T-helper 2 cell treated with Interferon-gamma antibody and Interleukin-4, amounts not matched to agents 5 μg/mL and 100 μg/mL, for 36 hours (primary cell): ENCODE measurements around the gene SENP1.
A peak's percentile ranks its signal among the peaks of the same experiment; 100 is the strongest.

Experiments used
- DNase-seq: peaks from one replicate; pipeline ENCODE4 v3.0.0; 2021; ENCODE audit warnings: low spot score
- H3K27ac Mint-ChIP-seq: one replicate; pipeline ENCODE4 v1.8.0; 2021; ENCODE audit warnings: mild to moderate bottlenecking, mixed read lengths
- H3K27me3 Mint-ChIP-seq: one replicate; pipeline ENCODE4 v1.8.0; 2021; ENCODE audit warnings: low read depth, mixed read lengths
- H3K36me3 Mint-ChIP-seq: one replicate; pipeline ENCODE4 v1.8.0; 2021; ENCODE audit warnings: low read depth, mixed read lengths
- H3K4me1 Mint-ChIP-seq: one replicate; pipeline ENCODE4 v1.8.0; 2021; ENCODE audit warnings: low read depth, mixed read lengths
- H3K4me3 Mint-ChIP-seq: one replicate; pipeline ENCODE4 v1.8.0; 2022; ENCODE audit warnings: mild to moderate bottlenecking, moderate library complexity, mixed read lengths
- H3K9me3 Mint-ChIP-seq: one replicate; pipeline ENCODE4 v1.8.0; 2021; ENCODE audit warnings: mixed read lengths

Gene SENP1

DNA sequence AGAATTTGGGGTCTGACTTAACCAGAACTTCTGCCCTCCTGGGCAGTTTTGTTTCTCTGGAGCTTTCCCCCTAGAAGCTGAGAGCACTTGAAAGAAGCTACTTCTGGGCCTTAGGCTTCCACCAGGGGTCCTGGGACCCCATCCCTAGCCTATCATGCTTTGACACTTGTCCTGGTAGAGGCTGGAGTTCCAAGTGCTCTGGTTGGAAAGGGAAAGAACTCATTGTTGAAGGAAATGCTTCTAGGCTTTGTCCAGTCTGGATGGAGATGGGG is 100.2 kb downstream of the SENP1 start:
- Mint-ChIP-seq H3K36me3 (no peaks in the 10 kb centered on the region), H3K27me3 (peaks cover 88% of the 10 kb centered on the region), H3K27ac (no peak overlapping the region), H3K4me1 (peaks cover 19% of the 10 kb centered on the region), H3K4me3 (peak overlapping the region; percentile 40), H3K9me3 (no peaks in the 10 kb centered on the region)
- DNase-seq: no peak

DNA sequence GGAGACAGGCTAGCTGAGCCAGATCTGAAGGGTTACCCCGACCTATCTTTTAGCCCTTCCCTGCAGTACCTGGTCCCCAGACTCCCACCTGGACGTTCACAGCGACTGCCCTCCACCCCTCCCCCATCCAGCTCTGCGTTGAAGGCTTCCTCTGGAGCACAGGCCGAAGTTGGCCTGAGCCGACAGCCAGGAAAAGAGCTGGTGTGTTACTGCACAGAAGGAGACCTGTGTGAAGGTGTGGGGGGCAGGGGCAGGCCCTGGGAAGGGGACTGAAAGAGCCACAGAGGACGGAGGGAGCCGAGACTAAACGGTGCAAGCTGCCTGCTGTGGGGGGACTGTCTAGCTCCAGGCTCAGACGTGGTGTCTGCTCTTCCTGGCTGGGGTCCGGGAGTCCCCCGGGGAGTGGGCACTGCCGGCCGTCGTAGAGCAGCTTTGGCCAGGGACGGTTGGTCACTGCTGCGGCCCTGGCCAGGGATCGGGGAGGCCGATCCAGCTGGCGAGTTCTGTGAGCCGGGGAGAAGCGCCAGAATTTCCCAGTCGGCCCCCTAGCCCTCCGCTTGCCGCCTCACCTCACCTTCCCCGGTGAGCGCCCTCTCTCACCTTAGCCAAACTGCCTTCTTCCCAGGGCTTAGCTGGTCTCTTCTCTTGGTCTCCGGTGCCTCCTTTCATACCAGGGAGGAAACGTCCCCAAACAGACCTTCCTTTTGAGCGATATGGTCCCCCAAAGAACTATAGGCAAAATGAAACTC is 100.7 kb downstream of the SENP1 start:
- H3K9me3 Mint-ChIP-seq: no peaks in the 10 kb centered on the region
- no peak overlapping the region for H3K27ac Mint-ChIP-seq
- peaks cover 92% of the 10 kb centered on the region for H3K27me3 Mint-ChIP-seq
- DNase-seq: no peak
- H3K4me3 Mint-ChIP-seq: peak overlapping the region; percentile 40
- H3K4me1 Mint-ChIP-seq: peaks cover 19% of the 10 kb centered on the region
- no peaks in the 10 kb centered on the region for H3K36me3 Mint-ChIP-seq

DNA sequence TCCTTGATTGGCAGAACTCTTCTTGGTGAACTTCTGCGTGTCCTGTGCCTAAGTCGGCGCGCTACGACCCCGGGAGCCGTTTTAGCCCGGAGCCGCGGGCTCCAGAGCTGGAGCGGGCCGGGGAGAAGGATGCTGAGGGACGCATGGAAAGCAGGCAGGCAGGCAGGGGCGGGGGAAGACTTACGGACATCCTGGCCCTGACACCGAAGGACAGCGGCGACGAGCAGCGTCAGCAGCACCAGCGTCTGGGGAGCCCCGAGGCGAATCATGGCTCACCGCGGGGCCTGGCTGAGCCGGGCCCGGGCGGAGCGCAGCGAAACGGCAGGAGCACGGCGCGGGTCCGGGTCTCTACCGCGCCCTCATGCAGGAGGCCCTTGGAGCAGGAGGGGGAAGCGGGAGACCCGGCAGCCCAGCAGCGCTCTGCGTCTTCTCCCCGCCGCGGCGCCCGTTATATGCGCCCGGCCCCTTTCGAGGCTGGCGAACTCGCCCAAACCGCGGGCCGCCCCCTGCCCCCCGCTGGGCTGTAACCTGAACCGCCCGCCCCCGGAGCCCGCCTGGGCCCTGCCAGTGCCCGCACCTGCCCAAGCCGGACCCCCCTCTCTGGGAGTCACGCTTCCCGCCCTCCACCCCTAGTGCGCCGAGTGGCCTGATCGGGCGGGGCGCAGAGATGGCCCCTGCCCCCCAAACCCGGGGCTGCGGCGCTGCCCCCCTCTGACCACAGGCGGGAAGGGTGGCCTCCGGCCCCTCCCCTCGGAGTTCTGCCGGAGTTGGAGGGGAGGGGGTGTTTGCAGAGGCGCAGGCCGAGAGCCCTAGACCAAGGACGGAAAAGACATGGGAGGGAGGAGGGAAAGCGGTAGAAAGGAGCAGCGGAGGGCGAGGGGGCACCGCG is 101.6 kb downstream of the SENP1 start, which contains the start of gene COL2A1:
Gene COL2A1 (minus strand): TSS at position 424 of the 889 bp plus-strand sequence. CDS start 155 bp downstream, at position 269.
- Mint-ChIP-seq H3K4me3 (peak within 1 kb of the TSS; percentile 75), H3K36me3 (no peaks in the 10 kb centered on the region), H3K27ac (no peak within 1 kb of the TSS), H3K9me3 (no peaks in the 10 kb centered on the region), H3K4me1 (peaks cover 19% of the 10 kb centered on the region), H3K27me3 (peaks cover 93% of the 10 kb centered on the region)
- DNase-seq: peak; percentile 42

DNA sequence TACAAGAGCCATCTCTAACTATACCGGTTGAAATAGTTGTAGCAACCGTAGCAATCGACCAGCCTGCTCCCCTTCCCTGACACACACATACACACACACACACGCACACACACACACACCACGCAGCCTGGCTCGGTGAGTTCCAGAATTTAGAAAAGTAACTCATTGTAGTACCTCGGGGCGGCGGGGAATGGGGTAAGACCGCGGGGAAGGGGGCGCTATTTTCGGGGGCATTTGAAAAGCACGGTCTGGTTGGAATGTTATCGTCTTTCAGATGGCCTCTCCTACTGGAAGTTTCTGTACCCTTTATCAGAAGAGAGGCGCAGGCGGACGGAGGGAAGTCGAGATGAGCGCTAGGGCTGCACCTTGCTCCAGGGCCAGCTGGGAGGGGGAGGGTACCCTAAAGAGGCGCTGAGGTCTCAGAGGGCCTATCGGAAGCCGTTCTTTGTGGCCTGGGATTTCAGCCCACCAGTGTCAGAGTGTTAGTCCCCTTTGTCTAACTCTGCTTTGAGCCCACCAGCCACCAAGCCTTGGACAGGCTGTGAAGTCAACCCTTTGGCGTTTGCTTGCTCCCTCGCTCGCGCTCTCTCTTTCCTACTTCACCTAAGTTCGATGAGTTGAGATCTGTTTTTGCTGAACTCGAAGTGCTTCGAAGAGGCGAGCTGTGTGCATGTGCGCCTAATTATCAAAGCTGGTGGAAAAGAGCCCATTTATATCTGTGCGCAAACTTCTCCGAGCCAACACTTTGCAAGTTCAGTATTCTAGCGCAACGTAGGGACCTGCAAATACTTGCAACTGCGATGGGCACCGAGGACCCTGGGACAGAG is 102.4 kb downstream of the SENP1 start:
- no peaks in the 10 kb centered on the region for H3K9me3 Mint-ChIP-seq
- no peak overlapping the region for H3K27ac Mint-ChIP-seq
- peak overlapping the region; percentile 75 for H3K4me3 Mint-ChIP-seq
- no peak for DNase-seq
- peaks cover 93% of the 10 kb centered on the region for H3K27me3 Mint-ChIP-seq
- no peaks in the 10 kb centered on the region for H3K36me3 Mint-ChIP-seq
- H3K4me1 Mint-ChIP-seq: peaks cover 19% of the 10 kb centered on the region

DNA sequence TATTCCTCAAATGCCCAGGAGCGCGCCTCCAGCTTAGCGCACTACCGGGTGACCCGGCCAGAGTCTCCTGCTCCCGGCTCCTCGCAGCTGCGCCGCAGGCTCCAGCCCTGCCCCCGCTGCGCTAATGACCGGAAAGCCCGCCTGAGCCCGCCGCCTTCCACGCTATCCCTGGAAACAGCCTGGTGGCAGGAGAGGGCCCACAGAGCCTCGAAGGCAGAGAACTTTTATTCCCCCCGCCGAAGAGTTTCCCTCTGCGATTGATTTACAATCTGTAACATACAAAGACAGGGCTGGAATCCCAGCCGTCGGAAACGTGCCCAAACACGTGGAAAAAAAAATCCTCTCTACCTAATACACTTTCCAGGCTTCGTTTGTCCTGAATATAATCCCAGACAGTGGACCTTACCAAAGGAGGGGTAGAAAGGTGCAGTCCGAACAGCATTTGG is 103.1 kb downstream of the SENP1 start:
- peaks cover 94% of the 10 kb centered on the region for H3K27me3 Mint-ChIP-seq
- H3K4me3 Mint-ChIP-seq: peak overlapping the region; percentile 75
- H3K36me3 Mint-ChIP-seq: no peaks in the 10 kb centered on the region
- no peak for DNase-seq
- H3K4me1 Mint-ChIP-seq: peaks cover 19% of the 10 kb centered on the region
- no peaks in the 10 kb centered on the region for H3K9me3 Mint-ChIP-seq
- no peak overlapping the region for H3K27ac Mint-ChIP-seq

DNA sequence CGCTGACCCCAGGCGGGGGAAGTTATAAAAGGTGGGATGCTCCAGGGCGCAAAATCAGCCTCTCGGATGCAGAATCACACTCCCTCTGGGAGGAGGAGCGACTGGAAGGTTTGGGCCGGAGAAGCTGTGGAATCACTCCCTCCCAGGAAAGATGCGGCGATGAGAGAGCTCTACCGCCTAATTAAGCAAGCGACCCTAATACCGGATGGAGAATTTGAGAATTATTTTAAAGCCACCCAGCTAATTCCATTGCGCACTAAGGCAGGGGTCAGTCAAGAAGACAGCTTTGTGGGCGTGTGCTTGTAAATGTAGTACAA is 103.5 kb downstream of the SENP1 start:
- H3K36me3 Mint-ChIP-seq: no peaks in the 10 kb centered on the region
- no peak overlapping the region for H3K27ac Mint-ChIP-seq
- no peaks in the 10 kb centered on the region for H3K9me3 Mint-ChIP-seq
- H3K4me3 Mint-ChIP-seq: peak overlapping the region; percentile 75
- H3K27me3 Mint-ChIP-seq: peaks cover 93% of the 10 kb centered on the region
- H3K4me1 Mint-ChIP-seq: peaks cover 19% of the 10 kb centered on the region
- DNase-seq: no peak

DNA sequence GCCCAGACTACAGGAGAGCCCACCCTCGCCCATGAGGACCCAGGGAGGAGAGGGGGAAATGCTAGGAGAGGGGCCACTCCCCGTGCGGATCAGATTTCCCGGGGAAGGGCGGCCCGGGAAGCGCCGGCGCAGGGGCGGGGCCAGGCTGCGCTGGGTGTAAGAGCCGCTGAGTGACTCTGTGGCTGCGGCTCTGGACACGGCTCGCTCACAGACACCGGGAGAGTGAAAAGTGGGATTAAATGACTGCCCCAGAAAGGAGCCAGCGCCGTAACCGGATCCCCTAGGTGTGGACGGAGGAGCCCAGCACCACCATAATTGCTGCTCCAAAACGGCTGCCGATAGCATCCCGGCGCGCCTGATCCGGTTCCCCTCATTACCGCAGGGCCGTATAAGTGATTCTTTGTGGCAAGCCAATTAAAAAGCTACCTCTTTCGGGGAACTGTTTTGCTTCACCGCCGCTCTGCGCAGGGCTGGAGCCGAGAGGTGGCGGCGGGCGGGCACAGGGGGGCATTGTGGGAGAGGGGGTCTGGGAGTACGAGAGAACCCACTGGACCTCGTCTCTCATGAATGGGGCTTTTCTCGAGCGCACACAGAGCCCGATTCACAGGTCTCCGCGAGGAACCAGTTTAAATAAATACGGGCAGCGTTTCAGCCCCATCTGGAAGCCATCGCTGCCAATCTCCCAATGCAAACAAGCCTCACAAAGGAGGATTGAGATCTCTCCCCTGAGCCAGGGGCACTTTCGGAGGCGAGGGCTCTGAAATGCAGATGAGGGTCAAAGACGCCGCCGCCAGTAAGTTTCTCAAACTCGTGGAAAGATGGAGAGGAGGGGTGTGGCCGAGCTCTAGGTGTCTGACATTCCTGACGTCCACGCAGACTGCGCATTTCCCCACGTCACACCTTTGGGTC is 104.1 kb downstream of the SENP1 start:
- no peaks in the 10 kb centered on the region for H3K36me3 Mint-ChIP-seq
- peaks cover 93% of the 10 kb centered on the region for H3K27me3 Mint-ChIP-seq
- no peaks in the 10 kb centered on the region for H3K9me3 Mint-ChIP-seq
- H3K4me1 Mint-ChIP-seq: peaks cover 19% of the 10 kb centered on the region
- H3K4me3 Mint-ChIP-seq: peak overlapping the region; percentile 75
- H3K27ac Mint-ChIP-seq: no peak overlapping the region
- DNase-seq: no peak

DNA sequence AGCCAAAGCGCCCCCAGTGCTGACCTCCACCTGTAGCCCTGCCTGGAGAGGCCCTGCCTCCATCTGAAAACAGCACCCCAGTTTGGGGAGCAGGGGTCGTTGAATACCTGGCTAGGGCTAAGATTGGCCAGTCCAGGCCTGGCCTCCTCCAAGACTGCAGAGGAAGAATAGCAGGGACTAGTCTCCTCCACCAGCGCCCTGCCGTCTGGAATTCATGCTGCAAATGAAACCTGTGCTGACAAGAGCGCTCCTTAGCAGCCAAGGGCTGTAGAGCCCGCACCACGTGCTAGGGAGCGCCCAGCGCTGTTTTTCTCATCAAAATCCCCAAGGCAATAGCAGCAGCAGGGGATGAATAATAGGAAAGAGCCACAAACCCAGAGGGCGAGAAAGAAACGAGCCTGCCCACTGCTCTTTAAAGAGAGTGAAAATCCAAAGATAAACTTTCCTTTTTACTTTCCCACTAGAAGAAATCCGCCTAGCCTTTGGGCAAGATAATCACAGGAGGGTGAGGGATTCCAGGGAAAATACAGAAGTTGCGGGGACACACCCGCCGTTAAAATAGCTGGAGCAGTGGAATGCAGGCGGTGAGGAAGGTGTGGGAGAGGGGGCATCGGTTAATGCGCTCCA is 104.9 kb downstream of the SENP1 start:
- Mint-ChIP-seq H3K4me1 (peaks cover 19% of the 10 kb centered on the region), H3K9me3 (no peaks in the 10 kb centered on the region), H3K4me3 (peak overlapping the region; percentile 75), H3K27me3 (peaks cover 89% of the 10 kb centered on the region), H3K27ac (peak overlapping the region; percentile 47), H3K36me3 (no peaks in the 10 kb centered on the region)
- DNase-seq: no peak

DNA sequence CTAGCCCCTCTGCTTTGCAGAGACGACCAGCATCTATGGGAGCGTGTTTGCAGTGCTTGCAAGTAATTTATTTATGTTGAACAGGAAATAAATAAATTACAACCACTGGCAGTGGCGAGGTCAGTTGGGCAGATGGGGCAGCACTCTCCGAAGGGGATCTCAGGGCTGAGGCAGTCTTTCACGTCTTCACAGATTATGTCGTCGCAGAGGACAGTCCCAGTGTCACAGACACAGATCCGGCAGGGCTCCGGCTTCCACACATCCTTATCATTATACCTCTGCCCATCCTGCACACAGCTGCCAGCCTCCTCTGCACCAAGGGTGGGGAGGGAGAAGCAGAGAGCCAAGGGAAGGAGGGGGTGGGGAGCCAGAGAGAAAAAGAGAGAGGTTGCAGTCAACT is 106.1 kb downstream of the SENP1 start:
- DNase-seq: no peak
- no peaks in the 10 kb centered on the region for H3K36me3 Mint-ChIP-seq
- peaks cover 85% of the 10 kb centered on the region for H3K27me3 Mint-ChIP-seq
- no peaks in the 10 kb centered on the region for H3K9me3 Mint-ChIP-seq
- H3K27ac Mint-ChIP-seq: no peak overlapping the region
- H3K4me3 Mint-ChIP-seq: no peak overlapping the region
- H3K4me1 Mint-ChIP-seq: peaks cover 19% of the 10 kb centered on the region

DNA sequence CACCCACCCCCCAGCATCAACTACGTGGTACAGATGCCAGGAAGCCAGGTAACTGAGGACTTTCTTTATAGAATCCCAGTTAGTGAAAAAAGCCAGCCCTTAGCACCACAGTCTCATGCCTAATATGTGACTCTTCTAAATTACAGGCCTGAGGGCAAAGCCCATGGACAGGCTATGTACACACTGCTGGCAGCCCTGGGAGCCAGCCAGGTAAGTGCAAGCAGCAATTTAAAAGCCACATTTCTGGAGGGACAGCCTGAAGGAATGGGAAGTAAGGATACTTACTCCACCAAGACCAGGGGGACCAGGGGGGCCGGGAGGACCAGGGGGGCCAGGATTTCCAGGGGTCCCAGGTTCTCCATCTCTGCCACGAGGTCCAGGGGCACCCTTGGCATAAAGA is 108.6 kb downstream of the SENP1 start:
- H3K9me3 Mint-ChIP-seq: no peaks in the 10 kb centered on the region
- H3K4me1 Mint-ChIP-seq: peaks cover 8% of the 10 kb centered on the region
- no peak overlapping the region for H3K27ac Mint-ChIP-seq
- H3K27me3 Mint-ChIP-seq: peaks cover 90% of the 10 kb centered on the region
- H3K36me3 Mint-ChIP-seq: no peaks in the 10 kb centered on the region
- no peak overlapping the region for H3K4me3 Mint-ChIP-seq
- no peak for DNase-seq

DNA sequence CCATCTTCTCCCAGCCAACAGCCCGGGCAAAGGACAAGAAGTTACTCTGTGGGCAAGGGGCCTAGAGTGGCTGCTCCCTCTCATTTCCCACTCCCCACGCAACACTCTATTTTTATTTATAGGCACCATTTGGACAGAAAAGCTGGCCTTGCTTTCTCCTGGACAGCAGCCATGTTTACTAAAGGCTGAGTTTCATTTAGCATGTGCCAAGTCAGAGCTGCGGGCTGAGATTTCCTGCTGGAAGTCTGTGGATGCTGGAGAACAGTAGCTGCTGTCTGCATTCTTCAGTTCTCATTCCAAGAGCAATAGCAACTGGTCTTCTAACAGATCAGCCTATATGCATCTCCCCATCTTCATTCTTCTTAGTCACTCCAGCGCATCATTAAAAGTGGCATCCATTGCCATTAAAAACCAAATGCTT is 109.9 kb downstream of the SENP1 start:
- Mint-ChIP-seq H3K4me3 (no peak overlapping the region), H3K27ac (no peak overlapping the region), H3K4me1 (peaks cover 4% of the 10 kb centered on the region), H3K27me3 (peaks cover 86% of the 10 kb centered on the region), H3K9me3 (no peaks in the 10 kb centered on the region), H3K36me3 (no peaks in the 10 kb centered on the region)
- no peak for DNase-seq

DNA sequence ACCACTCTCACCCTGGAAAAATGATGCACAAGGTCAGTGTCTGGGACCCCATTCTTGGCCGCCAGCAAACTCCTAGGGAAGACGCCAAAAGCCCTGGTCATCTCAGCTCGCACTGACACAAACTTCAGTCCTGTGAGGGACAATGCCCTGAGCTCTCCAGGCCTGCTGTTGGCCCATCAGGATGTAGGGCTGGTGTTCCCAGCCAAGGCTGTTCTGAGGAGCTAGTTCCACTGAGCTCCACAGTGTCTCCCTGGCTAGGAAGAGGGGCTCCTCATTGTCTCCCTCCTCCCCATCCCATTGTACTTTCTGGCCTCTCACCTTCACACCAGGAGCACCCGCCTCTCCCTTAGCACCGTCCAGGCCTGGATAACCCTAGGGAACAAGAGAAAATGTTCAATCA is 112.4 kb downstream of the SENP1 start:
- H3K4me1 Mint-ChIP-seq: peaks cover 22% of the 10 kb centered on the region
- H3K27me3 Mint-ChIP-seq: peaks cover 69% of the 10 kb centered on the region
- no peaks in the 10 kb centered on the region for H3K9me3 Mint-ChIP-seq
- no peaks in the 10 kb centered on the region for H3K36me3 Mint-ChIP-seq
- no peak for DNase-seq
- no peak overlapping the region for H3K4me3 Mint-ChIP-seq
- H3K27ac Mint-ChIP-seq: no peak overlapping the region
